Measurements from ENCODE around the gene ITPR1. TPM values are rescaled to one million over a fixed set of nuclear protein-coding genes. Genes with fewer than 3 reads are reported as not detected.

ITPR1 gene
- total and polyA plus RNA-seq, 2 experiments from 2014 or later = 6.8 to 21.0 TPM

DNA sequence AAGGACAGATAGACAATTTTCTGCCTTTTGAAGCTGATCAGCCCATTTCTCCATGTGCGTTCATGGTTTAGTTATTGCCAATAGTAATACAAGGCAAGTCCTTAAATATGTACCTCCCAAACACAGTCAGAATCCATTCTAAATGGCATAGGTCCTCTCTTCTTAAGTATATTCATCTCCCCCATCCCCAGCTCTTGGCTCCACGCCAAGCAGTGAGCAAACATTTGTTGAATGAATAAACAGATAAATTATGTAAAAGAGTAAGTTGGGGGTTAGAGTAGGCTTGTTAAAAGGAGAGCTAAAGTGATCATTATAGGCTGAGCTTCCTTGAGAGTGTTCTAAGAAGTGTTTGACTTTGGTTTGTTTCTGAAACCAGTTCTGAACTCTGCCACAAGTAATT lies 241.3 kb downstream of the ITPR1 start (continued):
- TF ChIP-seq, protein P1, sequence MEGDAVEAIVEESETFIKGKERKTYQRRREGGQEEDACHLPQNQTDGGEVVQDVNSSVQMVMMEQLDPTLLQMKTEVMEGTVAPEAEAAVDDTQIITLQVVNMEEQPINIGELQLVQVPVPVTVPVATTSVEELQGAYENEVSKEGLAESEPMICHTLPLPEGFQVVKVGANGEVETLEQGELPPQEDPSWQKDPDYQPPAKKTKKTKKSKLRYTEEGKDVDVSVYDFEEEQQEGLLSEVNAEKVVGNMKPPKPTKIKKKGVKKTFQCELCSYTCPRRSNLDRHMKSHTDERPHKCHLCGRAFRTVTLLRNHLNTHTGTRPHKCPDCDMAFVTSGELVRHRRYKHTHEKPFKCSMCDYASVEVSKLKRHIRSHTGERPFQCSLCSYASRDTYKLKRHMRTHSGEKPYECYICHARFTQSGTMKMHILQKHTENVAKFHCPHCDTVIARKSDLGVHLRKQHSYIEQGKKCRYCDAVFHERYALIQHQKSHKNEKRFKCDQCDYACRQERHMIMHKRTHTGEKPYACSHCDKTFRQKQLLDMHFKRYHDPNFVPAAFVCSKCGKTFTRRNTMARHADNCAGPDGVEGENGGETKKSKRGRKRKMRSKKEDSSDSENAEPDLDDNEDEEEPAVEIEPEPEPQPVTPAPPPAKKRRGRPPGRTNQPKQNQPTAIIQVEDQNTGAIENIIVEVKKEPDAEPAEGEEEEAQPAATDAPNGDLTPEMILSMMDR (conservative IDR thresholded peaks at IDR 0.05; ENCODE audit: low read depth in 2 of 2) = no peak
- TF ChIP-seq CREB1 (CRISPR knock-in tag; IDR thresholded peaks at IDR 0.05; ENCODE audit: low read depth) (no peak), EZH2phosphoT487 (IDR thresholded peaks at IDR 0.05; ENCODE audit: unreplicated experiment) (no peak), ZNF331 (CRISPR knock-in tag; IDR thresholded peaks at IDR 0.05; ENCODE audit: low read depth) (no peak), JUNB (IDR thresholded peaks at IDR 0.05; ENCODE audit: unreplicated experiment) (no peak)

DNA sequence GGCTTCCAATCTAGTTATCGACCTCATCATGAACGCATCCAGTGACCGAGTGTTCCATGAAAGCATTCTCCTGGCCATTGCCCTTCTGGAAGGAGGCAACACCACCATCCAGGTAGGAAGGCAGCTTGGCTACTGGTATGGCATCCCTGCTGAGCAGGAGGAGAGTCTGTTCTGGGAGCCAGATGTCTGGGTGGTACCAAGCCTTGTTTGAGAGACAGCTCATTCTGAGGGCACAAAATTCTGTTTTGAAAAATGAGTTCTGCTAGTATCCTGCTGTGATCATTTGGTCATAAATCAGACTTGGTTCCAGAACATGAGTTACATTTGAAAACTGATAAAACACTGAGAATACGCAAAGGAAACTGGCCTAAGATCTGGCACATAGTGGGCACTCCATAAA lies 242.1 kb downstream of the ITPR1 start:
- Mint-ChIP-seq H3K27me3 (ENCODE audit: insufficient read depth, low read depth, poor library complexity) (no peaks in the 10 kb centered on the region), H3K4me1 (peaks cover 30% of the 10 kb centered on the region), H3K4me3 (no peak overlapping the region), H3K9me3 (no peaks in the 10 kb centered on the region), H3K36me3 (ENCODE audit: low read depth) (no peaks in the 10 kb centered on the region; the same call in 2 of the 3 replicates), H3K27ac (no peak overlapping the region)
- no peak overlapping the region for H2AFZ ChIP-seq
- no peak overlapping the region for H3K4me3 ChIP-seq
- no peak overlapping the region for H3K4me2 ChIP-seq
- peaks cover 8% of the 10 kb centered on the region for H3K9me2 ChIP-seq (ENCODE audit: insufficient read depth)
- ATAC-seq (no peak), DNase-seq (ENCODE audit: low spot score) (no peak)
- H3K4me1 ChIP-seq (ENCODE audit: insufficient read depth) = peaks cover 26% of the 10 kb centered on the region
- H3K27ac ChIP-seq (ENCODE audit: low read depth) = no peak overlapping the region
- no peak for TF ChIP-seq ZNF331 (CRISPR knock-in tag; IDR thresholded peaks at IDR 0.05; ENCODE audit: low read depth)
- TF ChIP-seq CREB1 (CRISPR knock-in tag; IDR thresholded peaks at IDR 0.05; ENCODE audit: low read depth) = no peak
- TF ChIP-seq, protein P2, sequence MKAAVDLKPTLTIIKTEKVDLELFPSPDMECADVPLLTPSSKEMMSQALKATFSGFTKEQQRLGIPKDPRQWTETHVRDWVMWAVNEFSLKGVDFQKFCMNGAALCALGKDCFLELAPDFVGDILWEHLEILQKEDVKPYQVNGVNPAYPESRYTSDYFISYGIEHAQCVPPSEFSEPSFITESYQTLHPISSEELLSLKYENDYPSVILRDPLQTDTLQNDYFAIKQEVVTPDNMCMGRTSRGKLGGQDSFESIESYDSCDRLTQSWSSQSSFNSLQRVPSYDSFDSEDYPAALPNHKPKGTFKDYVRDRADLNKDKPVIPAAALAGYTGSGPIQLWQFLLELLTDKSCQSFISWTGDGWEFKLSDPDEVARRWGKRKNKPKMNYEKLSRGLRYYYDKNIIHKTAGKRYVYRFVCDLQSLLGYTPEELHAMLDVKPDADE (IDR thresholded peaks at IDR 0.05) = no peak
- no peak for TF ChIP-seq EZH2 (IDR thresholded peaks at IDR 0.05; ENCODE audit: low read depth, unreplicated experiment)
- TF ChIP-seq, protein P3, sequence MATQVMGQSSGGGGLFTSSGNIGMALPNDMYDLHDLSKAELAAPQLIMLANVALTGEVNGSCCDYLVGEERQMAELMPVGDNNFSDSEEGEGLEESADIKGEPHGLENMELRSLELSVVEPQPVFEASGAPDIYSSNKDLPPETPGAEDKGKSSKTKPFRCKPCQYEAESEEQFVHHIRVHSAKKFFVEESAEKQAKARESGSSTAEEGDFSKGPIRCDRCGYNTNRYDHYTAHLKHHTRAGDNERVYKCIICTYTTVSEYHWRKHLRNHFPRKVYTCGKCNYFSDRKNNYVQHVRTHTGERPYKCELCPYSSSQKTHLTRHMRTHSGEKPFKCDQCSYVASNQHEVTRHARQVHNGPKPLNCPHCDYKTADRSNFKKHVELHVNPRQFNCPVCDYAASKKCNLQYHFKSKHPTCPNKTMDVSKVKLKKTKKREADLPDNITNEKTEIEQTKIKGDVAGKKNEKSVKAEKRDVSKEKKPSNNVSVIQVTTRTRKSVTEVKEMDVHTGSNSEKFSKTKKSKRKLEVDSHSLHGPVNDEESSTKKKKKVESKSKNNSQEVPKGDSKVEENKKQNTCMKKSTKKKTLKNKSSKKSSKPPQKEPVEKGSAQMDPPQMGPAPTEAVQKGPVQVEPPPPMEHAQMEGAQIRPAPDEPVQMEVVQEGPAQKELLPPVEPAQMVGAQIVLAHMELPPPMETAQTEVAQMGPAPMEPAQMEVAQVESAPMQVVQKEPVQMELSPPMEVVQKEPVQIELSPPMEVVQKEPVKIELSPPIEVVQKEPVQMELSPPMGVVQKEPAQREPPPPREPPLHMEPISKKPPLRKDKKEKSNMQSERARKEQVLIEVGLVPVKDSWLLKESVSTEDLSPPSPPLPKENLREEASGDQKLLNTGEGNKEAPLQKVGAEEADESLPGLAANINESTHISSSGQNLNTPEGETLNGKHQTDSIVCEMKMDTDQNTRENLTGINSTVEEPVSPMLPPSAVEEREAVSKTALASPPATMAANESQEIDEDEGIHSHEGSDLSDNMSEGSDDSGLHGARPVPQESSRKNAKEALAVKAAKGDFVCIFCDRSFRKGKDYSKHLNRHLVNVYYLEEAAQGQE (IDR thresholded peaks at IDR 0.05; ENCODE audit: unreplicated experiment) = no peak
- TF ChIP-seq EZH2phosphoT487 (IDR thresholded peaks at IDR 0.05; ENCODE audit: unreplicated experiment) = no peak
- TF ChIP-seq, protein P1 (conservative IDR thresholded peaks at IDR 0.05; ENCODE audit: low read depth in 2 of 2) = no peak
- TF ChIP-seq ZNF114 (CRISPR knock-in tag; IDR thresholded peaks at IDR 0.05) = no peak
- H3K27me3 ChIP-seq (ENCODE audit: insufficient read depth) = no peaks in the 10 kb centered on the region
- H3K36me3 ChIP-seq (ENCODE audit: insufficient read depth) = no peaks in the 10 kb centered on the region; the same call in 1 of the 2 replicates
- no peaks in the 10 kb centered on the region for H3K79me2 ChIP-seq (replicated peaks; ENCODE audit: insufficient read depth)
- no peaks in the 10 kb centered on the region for H4K20me1 ChIP-seq (replicated peaks; ENCODE audit: insufficient read depth)
- no peaks in the 10 kb centered on the region for H3F3A ChIP-seq (replicated peaks; ENCODE audit: low read depth)

All from GM23338 (cell line).